RWPE1 (cell line): ENCODE data around the gene AQP1.

Experiments
- CTCF ChIA-PET: fragments of 350-600 bp; sonication (Branson Sonifier 250); formaldehyde crosslinking; extraction: SDS; loops from one replicate; lab custom pipeline; 2021; lab: Yijun Ruan, JAX
- POLR2A ChIA-PET: fragments of 400-600 bp; formaldehyde crosslinking; extraction: SDS; loops from one replicate; lab custom pipeline; 2020; ENCODE audit warnings: antibody characterized with exemption; ENCODE audit not compliant: low non-redundant PET; lab: Yijun Ruan, JAX
- DNase-seq: peaks from one replicate; pipeline ENCODE4 v3.0.0; 2012; ENCODE audit warnings: low spot score
- H3K27ac ChIP-seq: fragments of 450-650 bp; 2 replicates; pipeline ENCODE4 v1.5.1; 2017
- TF ChIP-seq, protein P1 (sequence below): fragments of 450-650 bp; conservative IDR thresholded peaks from 2 replicates; pipeline ENCODE4 v1.5.1; 2017; ENCODE audit warnings: low read depth, mild to moderate bottlenecking

Gene AQP1

DNA sequence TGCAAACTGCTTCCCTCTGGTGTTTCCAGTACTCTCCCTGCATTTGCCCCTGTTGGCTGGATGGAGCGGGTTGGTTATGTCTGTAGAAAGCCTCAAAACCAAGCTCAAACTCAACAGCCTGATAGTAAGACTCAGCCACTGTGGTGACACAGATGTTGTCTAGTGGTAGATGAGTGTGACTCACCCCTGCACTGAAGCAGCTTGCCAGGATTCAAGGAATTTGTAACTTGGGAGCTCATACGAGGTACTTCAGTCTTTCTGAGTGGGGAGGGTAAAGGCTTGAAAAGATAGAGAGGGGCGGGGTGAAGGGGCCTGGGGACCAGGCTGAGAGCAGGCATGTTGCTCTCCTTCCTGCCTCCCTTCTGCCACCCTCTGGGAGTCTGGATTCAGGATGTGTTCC, 22.9 kb upstream of the AQP1 start:
- POLR2A ChIA-PET: no interaction called here
- CTCF ChIA-PET: interaction anchor here (0.7 to 0.8 kb wide), 2 partner anchors 25 to 32 kb away, joined by 3 to 4 read pairs; no protein-coding TSS in a partner anchor
- TF ChIP-seq, protein P1, sequence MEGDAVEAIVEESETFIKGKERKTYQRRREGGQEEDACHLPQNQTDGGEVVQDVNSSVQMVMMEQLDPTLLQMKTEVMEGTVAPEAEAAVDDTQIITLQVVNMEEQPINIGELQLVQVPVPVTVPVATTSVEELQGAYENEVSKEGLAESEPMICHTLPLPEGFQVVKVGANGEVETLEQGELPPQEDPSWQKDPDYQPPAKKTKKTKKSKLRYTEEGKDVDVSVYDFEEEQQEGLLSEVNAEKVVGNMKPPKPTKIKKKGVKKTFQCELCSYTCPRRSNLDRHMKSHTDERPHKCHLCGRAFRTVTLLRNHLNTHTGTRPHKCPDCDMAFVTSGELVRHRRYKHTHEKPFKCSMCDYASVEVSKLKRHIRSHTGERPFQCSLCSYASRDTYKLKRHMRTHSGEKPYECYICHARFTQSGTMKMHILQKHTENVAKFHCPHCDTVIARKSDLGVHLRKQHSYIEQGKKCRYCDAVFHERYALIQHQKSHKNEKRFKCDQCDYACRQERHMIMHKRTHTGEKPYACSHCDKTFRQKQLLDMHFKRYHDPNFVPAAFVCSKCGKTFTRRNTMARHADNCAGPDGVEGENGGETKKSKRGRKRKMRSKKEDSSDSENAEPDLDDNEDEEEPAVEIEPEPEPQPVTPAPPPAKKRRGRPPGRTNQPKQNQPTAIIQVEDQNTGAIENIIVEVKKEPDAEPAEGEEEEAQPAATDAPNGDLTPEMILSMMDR: no peak
- peak; percentile 60 for DNase-seq
- H3K27ac ChIP-seq: no peak overlapping the region

DNA sequence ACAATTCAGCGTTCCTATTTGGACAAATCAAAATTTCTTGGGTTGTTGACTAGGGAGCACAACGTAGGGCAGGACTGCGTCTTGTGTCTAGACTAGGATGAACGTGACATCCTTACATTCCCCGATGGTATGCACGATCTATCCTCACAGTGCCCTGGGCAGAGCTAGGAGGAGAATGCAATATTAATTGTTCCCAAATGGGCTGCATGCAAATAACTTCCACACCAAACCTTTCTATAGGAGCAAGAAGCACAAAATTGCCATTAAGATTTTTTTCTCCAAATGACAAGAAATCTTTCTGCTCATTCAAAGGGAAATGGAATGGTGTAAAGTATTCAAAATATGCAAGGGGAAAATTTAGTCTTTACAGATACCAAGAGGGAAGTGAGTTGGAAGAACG, 21.4 kb upstream of the AQP1 start:
- ChIA-PET POLR2A (no interaction called here), CTCF (no interaction called here)
- H3K27ac ChIP-seq: no peak overlapping the region
- DNase-seq: no peak
- TF ChIP-seq, protein P1: no peak

DNA sequence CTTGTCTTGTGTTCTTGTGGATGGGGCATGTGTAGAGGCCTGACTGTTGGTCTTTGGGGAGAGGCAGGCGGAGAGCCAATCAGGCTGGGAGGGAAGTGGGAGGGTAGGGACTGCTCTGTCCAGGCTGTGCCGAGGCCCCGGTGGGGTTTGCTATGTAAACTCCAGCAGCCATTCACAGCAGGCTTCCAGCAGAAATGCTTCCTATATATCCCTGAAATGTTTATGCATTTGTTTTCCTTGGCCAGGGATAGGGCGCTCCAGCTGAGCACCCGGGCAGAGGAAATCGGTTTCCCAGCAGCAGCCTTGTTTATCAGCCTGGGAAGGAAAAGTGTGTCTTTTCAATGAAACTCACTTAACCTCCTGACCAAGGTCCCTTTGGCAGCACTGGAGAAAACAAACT, 18.3 kb upstream of the AQP1 start:
- CTCF ChIA-PET: no interaction called here
- TF ChIP-seq, protein P1: no peak
- DNase-seq: no peak
- H3K27ac ChIP-seq: no peak overlapping the region
- POLR2A ChIA-PET: no interaction called here

DNA sequence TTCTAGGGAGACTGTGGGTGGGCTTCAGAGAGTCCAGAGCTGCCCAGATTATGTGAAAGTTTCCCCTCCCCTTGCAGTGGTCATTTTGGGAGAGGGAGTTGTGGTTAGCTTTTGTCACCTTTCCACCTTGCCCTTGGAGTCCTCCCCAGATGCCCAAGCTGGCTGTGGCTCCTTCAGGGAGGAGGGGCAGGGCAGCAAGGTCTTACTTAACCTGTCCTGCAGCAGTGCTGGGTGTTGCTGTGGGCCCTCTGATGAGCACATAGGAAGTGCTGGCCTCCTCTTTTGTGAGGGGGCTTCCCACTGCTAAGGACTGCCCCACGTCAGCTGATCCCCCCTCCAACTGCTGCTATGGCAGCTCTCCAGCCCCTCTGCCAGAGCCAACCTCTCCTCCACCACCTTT, 17.6 kb upstream of the AQP1 start:
- TF ChIP-seq, protein P1: no peak
- DNase-seq: no peak
- POLR2A ChIA-PET: no interaction called here
- CTCF ChIA-PET: no interaction called here
- no peak overlapping the region for H3K27ac ChIP-seq

DNA sequence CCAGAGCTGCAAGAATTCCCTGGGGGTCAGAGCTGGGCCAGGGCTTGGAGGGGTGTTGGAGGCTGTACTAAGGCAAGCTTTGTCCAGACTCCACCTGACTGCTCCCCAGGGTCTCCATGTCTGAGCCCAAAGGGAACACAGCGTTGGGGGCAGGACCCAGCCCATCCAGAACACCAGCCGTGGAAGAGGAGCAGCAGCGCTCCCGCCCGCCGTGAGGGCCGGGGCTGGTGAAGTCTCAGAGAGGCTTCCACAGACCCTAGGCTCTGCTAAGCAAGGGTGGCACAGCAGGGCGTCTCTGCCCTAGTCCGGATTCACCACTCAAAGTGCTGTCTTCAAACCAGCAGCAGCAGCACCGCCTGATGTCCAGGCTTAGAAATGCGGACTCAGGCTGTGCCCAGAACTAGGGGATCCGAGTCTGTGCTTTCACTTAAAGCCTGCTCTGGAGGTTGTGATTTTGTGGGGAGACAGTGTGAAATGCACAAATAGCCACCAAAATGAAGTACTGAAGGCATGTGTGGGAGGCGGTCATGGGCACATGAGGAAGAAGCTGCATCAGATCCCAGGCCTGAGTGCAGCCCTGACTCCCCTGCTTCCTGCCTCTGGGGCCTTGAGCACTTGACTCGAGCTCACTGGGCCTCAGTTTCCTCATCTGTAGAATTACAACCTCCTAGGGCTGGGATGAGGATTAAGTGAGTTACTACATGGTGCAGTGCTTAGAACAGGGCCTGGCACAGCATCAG, 16.6 kb upstream of the AQP1 start:
- ChIA-PET POLR2A (no interaction called here), CTCF (no interaction called here)
- no peak overlapping the region for H3K27ac ChIP-seq
- no peak for DNase-seq
- TF ChIP-seq, protein P1: no peak

DNA sequence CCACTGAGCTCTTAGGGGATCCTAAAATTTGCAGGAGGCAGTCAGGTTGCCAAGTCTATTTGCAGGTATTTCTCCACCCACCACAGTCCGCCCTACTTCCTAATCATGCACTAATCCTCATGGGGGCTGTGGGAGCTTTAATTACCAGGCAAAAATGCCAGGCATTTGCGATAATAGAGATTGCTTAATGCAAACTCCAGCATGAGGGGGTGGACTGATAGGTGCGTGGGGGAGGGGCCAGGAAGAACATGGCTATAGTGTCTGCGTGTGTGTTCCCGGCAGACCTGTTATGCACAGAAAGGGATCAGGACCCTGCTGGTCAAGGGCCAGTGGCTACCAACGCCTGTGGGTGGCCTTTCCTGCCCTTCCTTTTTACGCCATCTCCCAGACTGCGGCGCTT, 15.6 kb upstream of the AQP1 start:
- CTCF ChIA-PET: no interaction called here
- POLR2A ChIA-PET: no interaction called here
- no peak overlapping the region for H3K27ac ChIP-seq
- TF ChIP-seq, protein P1: no peak
- peak; percentile 48 for DNase-seq
